Stimulated activated naive CD8-positive, alpha-beta T cell treated with anti-CD3 and anti-CD28 coated beads, Interleukin-15, amount 100 ng/mL, for 72 hours (primary cell): Measurements from ENCODE around the gene TRMT11.
"Not testable (repeated sequence)": the region's sequence is repeated elsewhere in the genome, so short reads cannot be mapped to it uniquely, and the experiment has no call there.

Source experiments
- ATAC-seq: fragments of 150-1000 bp; cut with Tn5 transposase; 2 replicates; pipeline ENCODE4 v1.10.0; 2021; ENCODE audit warnings: mild to moderate bottlenecking, moderate library complexity
- DNase-seq, 2 donors: peaks; one replicate each; pipeline ENCODE4 v3.0.0; 2021 to 2022
- H3K27ac Mint-ChIP-seq, 2 donors: one replicate each; pipeline ENCODE4 v1.8.0; 2022; ENCODE audit warnings: mild to moderate bottlenecking in 2 of 2, mixed read lengths in 2 of 2, moderate library complexity in 2 of 2
- H3K27me3 Mint-ChIP-seq: one replicate; pipeline ENCODE4 v1.8.0; 2022; ENCODE audit warnings: mixed read lengths
- H3K4me1 Mint-ChIP-seq: one replicate; pipeline ENCODE4 v1.8.0; 2022; ENCODE audit warnings: mild to moderate bottlenecking, mixed read lengths
- H3K4me3 Mint-ChIP-seq, 2 donors: one replicate each; pipeline ENCODE4 v1.8.0; 2022; ENCODE audit warnings: mild to moderate bottlenecking in 2 of 2, mixed read lengths in 2 of 2, moderate library complexity in 1 of 2
- H3K9me3 Mint-ChIP-seq, 2 donors: one replicate each; pipeline ENCODE4 v1.8.0; 2022; ENCODE audit warnings: mixed read lengths in 2 of 2

The TRMT11 gene

DNA sequence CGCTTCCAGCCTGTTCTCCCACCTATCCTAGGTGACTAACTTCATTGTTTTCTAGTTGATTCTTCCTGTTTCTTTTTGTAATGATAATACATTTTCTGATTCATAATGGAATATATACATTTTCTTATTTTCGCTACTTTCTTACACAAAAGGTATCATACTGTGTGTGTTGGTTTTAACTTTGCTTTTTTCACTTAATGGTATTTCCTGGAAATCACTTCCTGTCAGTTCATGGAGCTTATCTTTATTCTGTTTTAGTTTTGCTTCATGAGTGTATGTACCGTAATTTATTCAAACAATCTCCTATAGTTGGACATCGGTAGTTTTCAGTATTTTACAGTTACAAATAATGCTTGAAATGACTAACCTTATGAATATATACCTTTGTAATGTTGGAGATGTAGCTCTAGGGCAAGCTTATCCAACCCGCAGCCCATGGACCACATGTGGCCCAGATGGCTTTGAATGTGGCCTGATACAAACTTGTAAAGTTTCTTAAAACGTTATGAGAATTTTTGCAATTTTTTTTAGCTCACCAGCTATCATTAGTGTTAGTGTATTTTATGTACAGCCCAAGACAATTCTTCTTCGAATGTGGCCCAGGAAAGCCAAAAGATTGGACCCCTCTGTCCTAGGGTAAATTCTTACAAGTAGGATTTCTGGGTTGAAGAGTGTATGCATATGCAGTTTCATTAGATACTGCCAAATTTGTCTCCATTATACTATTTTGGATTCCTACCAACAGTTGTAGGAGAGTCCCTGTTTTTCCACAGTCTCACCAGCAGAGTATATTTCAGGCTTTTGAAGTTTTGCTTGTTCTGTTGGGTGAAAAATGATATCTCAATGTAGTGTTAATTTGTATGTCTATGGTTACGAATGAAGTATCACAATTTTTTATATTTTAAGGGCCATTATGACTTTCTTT is 16.7 kb downstream of the TRMT11 start:
- Mint-ChIP-seq H3K27me3 (no peaks in the 10 kb centered on the region), H3K27ac (peak overlapping the region; percentile 49 to 59), H3K4me3 (peak overlapping the region in 1 of 2 donors; percentile 16), H3K4me1 (peaks cover 17% of the 10 kb centered on the region), H3K9me3 (no peaks in the 10 kb centered on the region)
- ATAC-seq, result no peak
- no peak for DNase-seq

GRCh38 chr6:126007800-126008199 is 21.5 kb downstream of the TRMT11 start:
- ATAC-seq (no peak), DNase-seq (no peak)
- Mint-ChIP-seq H3K9me3 (no peaks in the 10 kb centered on the region), H3K27ac (no peak overlapping the region), H3K27me3 (no peaks in the 10 kb centered on the region), H3K4me3 (no peak overlapping the region), H3K4me1 (peaks cover 3% of the 10 kb centered on the region)

GRCh38 chr6:126010040-126010439 is 23.7 kb downstream of the TRMT11 start:
- no peaks in the 10 kb centered on the region for H3K27me3 Mint-ChIP-seq
- ATAC-seq (no peak), DNase-seq (no peak)
- H3K4me3 Mint-ChIP-seq, result no peak overlapping the region
- no peaks in the 10 kb centered on the region for H3K4me1 Mint-ChIP-seq
- H3K9me3 Mint-ChIP-seq, result no peaks in the 10 kb centered on the region
- no peak overlapping the region for H3K27ac Mint-ChIP-seq

DNA sequence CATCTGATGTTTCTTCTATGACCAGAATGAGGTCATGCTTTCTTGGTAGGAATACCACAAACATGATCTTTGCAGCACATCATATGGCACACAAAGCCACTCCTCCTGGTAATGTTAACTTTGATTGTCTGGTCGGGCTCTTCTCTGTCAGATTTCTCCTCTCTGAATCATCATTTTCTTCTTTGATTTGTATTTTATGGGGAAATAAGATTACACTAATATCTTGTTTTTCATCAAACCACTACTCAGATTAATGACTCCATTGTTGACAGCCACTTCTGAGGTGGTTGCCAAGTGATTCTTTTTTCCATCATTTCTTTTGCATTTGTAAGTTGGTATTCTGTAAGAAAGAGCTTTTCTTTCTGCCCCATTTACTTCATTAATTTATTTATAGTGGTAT is 29.5 kb downstream of the TRMT11 start:
- no peaks in the 10 kb centered on the region for H3K27me3 Mint-ChIP-seq
- no peaks in the 10 kb centered on the region for H3K9me3 Mint-ChIP-seq
- DNase-seq (no peak), ATAC-seq (no peak)
- H3K4me1 Mint-ChIP-seq, result no peaks in the 10 kb centered on the region
- H3K4me3 Mint-ChIP-seq, result no peak overlapping the region
- H3K27ac Mint-ChIP-seq, result peak overlapping the region in 1 of 2 donors; percentile 52

DNA sequence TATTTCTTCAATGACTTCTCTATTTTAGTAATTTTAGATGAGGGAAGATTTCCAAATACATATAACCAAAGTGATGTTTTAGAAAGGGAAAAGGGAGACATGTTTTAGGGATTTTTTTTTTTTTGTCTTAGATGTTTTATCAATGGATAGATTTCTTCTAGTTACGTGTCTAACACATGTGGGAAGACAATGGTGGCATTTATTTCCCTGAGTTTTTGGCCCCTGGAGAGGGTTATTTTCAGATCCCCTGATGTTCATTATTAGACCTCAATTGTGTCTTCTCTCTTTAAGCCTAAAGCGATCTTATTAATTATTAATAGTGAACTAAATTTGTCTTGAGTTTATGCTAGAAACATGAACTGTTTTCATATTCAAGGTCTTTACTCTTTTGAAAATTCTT is 30.3 kb downstream of the TRMT11 start:
- no peaks in the 10 kb centered on the region for H3K4me1 Mint-ChIP-seq
- DNase-seq (no peak), ATAC-seq (no peak)
- no peak overlapping the region for H3K27ac Mint-ChIP-seq
- no peaks in the 10 kb centered on the region for H3K9me3 Mint-ChIP-seq
- H3K4me3 Mint-ChIP-seq, result no peak overlapping the region
- H3K27me3 Mint-ChIP-seq, result no peaks in the 10 kb centered on the region

DNA sequence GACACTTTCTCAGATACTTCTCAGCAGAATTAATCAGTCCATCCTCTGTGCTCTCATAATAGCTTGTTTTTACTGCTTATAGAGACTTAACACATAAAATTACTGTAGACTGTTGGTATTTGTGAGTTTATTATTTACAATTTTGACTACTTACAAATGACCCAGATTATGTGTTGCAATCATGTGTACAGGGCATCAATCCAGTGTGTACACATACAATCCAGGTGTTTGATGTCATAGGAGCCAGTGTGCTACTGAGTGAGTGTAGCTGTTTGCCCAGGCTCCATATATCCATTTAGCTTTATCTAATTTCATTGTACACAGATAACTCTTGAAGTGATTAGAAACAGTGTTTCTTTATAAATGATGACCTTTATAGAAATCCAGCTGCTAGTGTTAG is 31.3 kb downstream of the TRMT11 start:
- ATAC-seq (no peak), DNase-seq (no peak)
- H3K27ac Mint-ChIP-seq, result no peak overlapping the region

GRCh38 chr6:126020305-126021050 is 34.1 kb downstream of the TRMT11 start:
- DNase-seq (no peak), ATAC-seq (no peak)
- Mint-ChIP-seq H3K27me3 (no peaks in the 10 kb centered on the region), H3K4me1 (no peaks in the 10 kb centered on the region), H3K27ac (no peak overlapping the region), H3K4me3 (no peak overlapping the region), H3K9me3 (no peaks in the 10 kb centered on the region)

More for the DNA sequence above, 31.3 kb downstream of the TRMT11 start:
- Mint-ChIP-seq H3K9me3 (no peaks in the 10 kb centered on the region), H3K4me3 (no peak overlapping the region), H3K4me1 (no peaks in the 10 kb centered on the region), H3K27me3 (no peaks in the 10 kb centered on the region)

GRCh38 chr6:126023474-126023873 is 37.1 kb downstream of the TRMT11 start:
- H3K27me3 Mint-ChIP-seq, H3K4me3 Mint-ChIP-seq, ATAC-seq, H3K4me1 Mint-ChIP-seq, H3K9me3 Mint-ChIP-seq, DNase-seq: not testable (repeated sequence)
- peak overlapping the region; percentile 74 to 78 for H3K27ac Mint-ChIP-seq

DNA sequence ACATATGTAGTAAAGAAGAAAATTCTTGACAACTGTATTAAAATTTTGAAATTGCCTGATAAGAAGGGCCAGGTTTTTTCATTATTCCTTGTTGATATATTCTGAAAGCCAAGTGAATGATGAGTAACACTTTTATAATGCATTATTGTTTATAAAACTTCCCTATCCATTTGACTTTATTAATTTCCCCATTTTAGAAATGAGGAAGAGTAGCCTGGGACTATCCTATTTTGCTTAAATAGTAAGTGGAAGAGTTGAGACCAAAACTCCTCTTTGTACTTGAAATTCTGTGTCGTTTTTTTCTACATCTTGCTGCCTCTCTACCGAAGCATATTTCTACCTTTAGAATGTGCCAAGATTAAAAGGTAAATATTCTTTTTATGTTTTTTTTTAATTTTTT is 39.7 kb downstream of the TRMT11 start:
- Mint-ChIP-seq H3K27me3 (no peaks in the 10 kb centered on the region), H3K27ac (no peak overlapping the region), H3K4me1 (no peaks in the 10 kb centered on the region), H3K9me3 (no peaks in the 10 kb centered on the region), H3K4me3 (no peak overlapping the region)
- ATAC-seq, result no peak
- no peak for DNase-seq

DNA sequence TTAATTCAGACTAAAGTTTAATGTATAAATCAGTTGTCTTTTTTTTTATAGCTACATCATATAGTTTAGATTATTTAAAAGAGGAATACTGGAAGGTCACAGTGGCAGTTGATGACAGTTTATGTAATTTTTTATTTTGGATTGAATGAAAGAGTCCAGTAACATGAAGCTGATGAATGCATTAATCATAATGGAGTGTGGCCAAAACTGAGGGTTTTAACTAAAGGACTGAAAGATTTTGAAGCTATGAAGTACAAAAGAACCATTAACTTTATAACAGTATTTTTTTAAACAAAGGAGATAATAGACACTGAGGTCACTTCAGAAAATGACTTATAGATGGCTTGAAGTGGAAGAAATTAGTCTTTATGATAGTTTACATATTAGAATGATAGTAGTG is 41.3 kb downstream of the TRMT11 start:
- Mint-ChIP-seq H3K9me3 (no peaks in the 10 kb centered on the region), H3K27me3 (no peaks in the 10 kb centered on the region), H3K4me1 (no peaks in the 10 kb centered on the region), H3K4me3 (no peak overlapping the region), H3K27ac (no peak overlapping the region)
- DNase-seq (no peak), ATAC-seq (no peak)

- no peak for ATAC-seq
- Mint-ChIP-seq H3K27ac (no peak overlapping the region), H3K4me1 (no peaks in the 10 kb centered on the region), H3K4me3 (no peak overlapping the region), H3K27me3 (no peaks in the 10 kb centered on the region), H3K9me3 (no peaks in the 10 kb centered on the region)
- no peak for DNase-seq
These were observed 43.7 kb downstream of the TRMT11 start for GRCh38 chr6:126030045-126030444.

- Mint-ChIP-seq H3K27me3 (no peaks in the 10 kb centered on the region), H3K9me3 (no peaks in the 10 kb centered on the region), H3K4me3 (no peak overlapping the region), H3K27ac (no peak overlapping the region), H3K4me1 (no peaks in the 10 kb centered on the region)
- ATAC-seq (peak; percentile 60), DNase-seq (no peak)
These were observed 47.4 kb downstream of the TRMT11 start for GRCh38 chr6:126033696-126034095.

GRCh38 chr6:126034656-126035055 is 48.3 kb downstream of the TRMT11 start:
- no peak overlapping the region for H3K27ac Mint-ChIP-seq
- no peak overlapping the region for H3K4me3 Mint-ChIP-seq
- DNase-seq, result no peak
- H3K9me3 Mint-ChIP-seq, result no peaks in the 10 kb centered on the region
- ATAC-seq, result no peak
- no peaks in the 10 kb centered on the region for H3K4me1 Mint-ChIP-seq
- no peaks in the 10 kb centered on the region for H3K27me3 Mint-ChIP-seq

DNA sequence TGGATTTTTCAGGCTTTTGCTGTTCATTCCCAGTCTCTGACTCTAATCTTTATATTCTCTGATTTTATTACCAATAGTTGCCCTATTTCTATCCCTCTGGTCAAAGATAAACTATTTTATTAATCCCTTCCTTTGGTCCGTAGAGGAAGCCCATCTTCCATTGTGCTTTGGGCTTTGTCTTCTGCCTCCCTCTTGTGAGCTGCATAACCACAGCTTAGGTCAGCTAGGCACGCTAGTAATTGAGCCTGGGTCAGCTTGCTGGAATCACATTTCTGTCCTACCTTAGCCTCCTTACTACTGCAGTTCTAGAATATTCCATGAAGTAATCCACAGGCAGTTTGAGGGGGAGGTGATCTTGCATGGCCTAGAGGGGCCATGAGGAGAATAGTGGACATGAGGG is 49.4 kb downstream of the TRMT11 start:
- DNase-seq (no peak), ATAC-seq (no peak)
- no peaks in the 10 kb centered on the region for H3K27me3 Mint-ChIP-seq
- H3K27ac Mint-ChIP-seq, result no peak overlapping the region
- no peak overlapping the region for H3K4me3 Mint-ChIP-seq
- H3K4me1 Mint-ChIP-seq, result no peaks in the 10 kb centered on the region
- H3K9me3 Mint-ChIP-seq, result no peaks in the 10 kb centered on the region

DNA sequence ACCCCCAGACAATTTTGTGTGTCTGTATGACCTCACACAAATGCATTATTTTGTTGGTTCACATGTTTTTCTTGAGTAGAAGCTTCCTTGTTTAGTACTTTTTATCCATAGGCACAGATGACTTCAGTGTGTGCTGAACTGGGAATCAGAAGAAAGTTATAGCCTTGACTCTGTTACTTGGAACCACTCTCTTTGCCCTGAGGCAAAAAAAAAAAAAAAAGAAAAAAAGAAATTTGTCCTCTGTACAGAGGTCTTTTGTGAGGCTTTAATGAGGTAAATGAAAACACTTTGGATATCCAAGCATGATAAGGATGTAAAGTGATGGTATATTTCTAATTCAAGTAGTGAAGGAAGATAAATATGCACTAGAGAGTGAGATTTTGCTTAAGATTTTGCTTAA is 51.9 kb downstream of the TRMT11 start:
- Mint-ChIP-seq H3K27ac (no peak overlapping the region), H3K4me1 (no peaks in the 10 kb centered on the region), H3K27me3 (no peaks in the 10 kb centered on the region), H3K9me3 (peaks cover 0 to 5% of the 10 kb centered on the region in 2 donors), H3K4me3 (no peak overlapping the region)
- no peak for ATAC-seq
- DNase-seq, result no peak

- Mint-ChIP-seq H3K27me3 (no peaks in the 10 kb centered on the region), H3K9me3 (peaks cover 0 to 5% of the 10 kb centered on the region in 2 donors), H3K4me3 (no peak overlapping the region), H3K27ac (no peak overlapping the region), H3K4me1 (no peaks in the 10 kb centered on the region)
- ATAC-seq (no peak), DNase-seq (no peak)
These were observed 52.9 kb downstream of the TRMT11 start for GRCh38 chr6:126039284-126039683.
